Measurements from ENCODE around the gene NFRKB. TPM values are rescaled to one million over a fixed set of nuclear protein-coding genes. Genes with fewer than 3 reads are reported as not detected.
"Not testable (repeated sequence)": the region's sequence is repeated elsewhere in the genome, so short reads cannot be mapped to it uniquely, and the experiment has no call there.

NFRKB gene
- total and polyA plus RNA-seq, 4 donors, result 17.4 to 33.4 (median 26.9) TPM

DNA sequence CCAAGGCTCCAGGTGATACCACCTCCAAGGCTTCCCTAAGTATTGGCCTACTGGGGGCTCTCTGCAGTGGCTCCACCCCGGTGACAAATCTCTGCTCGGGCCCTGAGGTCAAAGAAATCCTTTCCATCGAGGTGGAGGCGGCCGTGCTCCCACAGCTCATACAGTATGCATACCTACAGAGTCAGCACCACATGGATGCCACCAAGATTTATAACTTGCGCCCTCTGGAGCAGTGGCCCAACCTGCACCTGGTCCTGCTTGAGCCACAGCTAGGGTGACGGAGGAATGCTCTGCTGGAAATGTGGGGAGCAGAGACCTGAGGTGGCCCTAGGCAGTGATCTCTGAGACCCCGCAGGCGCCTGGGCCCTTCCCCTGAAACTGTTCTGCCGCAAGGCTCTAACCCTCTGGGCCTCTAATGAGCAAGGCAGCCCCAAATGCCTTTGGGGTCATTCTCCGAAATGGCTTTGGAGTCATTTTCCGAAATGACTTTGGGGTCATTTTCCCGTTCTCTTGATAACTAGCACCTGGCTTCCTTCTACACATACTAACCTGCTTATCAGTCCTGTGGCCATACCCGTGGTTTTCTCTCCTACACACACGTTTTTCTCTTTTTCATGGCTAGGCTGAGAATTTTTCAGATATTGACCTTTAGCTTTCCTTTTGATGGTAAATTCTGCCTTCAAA, 45.8 kb downstream of the NFRKB start:
- Histone ChIP-seq H3K36me3 (ENCODE audit: control insufficient read depth, insufficient read depth, low read length) (no peaks in the 10 kb centered on the region), H3K9me3 (ENCODE audit: control insufficient read depth, insufficient read depth, low read length) (no peaks in the 10 kb centered on the region), H3K27me3 (ENCODE audit: control insufficient read depth, insufficient read depth, low read length) (no peaks in the 10 kb centered on the region), H3K27ac (ENCODE audit: low read depth, low read length) (no peak overlapping the region), H3K4me3 (ENCODE audit: low read depth, low read length) (no peak overlapping the region), H3K4me1 (ENCODE audit: control insufficient read depth, insufficient read depth, low read length) (peaks cover 3% of the 10 kb centered on the region)
- no peak for DNase-seq (ENCODE audit: low read depth in 4 of 6, low spot score in 6 of 6)
- WGBS (ENCODE audit: insufficient coverage), result 92% methylated on average over 15 of the region's 15 CpGs

DNA sequence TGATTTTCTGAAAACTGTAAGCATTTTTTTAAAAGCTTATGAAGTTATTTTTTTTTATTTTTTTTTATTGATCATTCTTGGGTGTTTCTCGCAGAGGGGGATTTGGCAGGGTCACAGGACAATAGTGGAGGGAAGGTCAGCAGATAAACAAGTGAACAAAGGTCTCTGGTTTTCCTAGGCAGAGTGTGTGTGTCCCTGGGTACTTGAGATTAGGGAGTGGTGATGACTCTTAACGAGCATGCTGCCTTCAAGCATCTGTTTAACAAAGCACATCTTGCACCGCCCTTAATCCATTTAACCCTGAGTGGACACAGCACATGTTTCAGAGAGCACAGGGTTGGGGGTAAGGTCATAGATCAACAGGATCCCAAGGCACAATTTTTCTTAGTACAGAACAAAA, 48.0 kb downstream of the NFRKB start:
- H3K9me3 ChIP-seq (ENCODE audit: control insufficient read depth, insufficient read depth, low read length); H3K4me1 ChIP-seq (ENCODE audit: control insufficient read depth, insufficient read depth, low read length); H3K27me3 ChIP-seq (ENCODE audit: control insufficient read depth, insufficient read depth, low read length); H3K27ac ChIP-seq (ENCODE audit: low read depth, low read length); DNase-seq (ENCODE audit: low read depth in 4 of 6, low spot score in 6 of 6); H3K4me3 ChIP-seq (ENCODE audit: low read depth, low read length); H3K36me3 ChIP-seq (ENCODE audit: control insufficient read depth, insufficient read depth, low read length): not testable (repeated sequence)
- WGBS (ENCODE audit: insufficient coverage), result no CpG with 5 or more reads among the region's 3 CpGs

DNA sequence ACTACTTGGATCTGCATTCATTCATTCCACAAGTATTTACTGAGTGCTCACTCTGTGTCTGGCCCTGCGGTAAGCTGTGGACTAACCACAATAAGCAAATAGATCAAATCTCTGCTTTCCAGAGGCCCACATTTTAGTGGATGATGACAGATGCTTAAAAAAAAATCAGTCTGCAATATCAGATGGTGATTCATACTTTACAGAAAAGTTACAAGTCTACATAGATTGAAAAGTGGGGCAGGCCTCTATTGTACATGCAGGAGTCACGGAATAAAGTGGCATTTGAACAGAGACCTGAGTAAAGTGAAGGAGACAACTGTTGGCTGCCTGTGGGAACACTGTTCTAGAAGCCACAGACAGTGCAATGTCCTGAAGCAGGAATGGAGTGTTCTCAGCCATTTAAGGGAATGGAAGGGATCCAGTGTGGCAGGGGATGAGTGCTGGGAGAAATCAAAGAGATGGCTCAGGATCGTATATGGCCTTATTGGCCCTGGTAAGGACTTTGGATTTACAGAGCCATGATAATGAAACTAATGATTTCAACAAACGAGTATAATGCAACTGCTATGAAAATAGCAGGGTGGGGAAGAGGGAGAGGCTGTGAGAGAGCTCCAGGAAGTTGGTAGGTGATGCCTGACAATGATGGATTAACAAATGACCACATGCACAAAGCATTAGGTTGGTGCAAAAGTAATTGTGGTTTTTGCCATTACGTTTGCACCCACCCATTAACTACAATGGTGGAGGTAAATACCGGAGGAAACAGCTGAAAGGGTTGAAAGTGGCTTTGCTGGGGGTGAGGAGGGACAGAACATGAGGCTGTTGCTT, 48.7 kb downstream of the NFRKB start:
- Histone ChIP-seq H3K4me1 (ENCODE audit: control insufficient read depth, insufficient read depth, low read length) (no peaks in the 10 kb centered on the region), H3K27ac (ENCODE audit: low read depth, low read length) (no peak overlapping the region), H3K36me3 (ENCODE audit: control insufficient read depth, insufficient read depth, low read length) (no peaks in the 10 kb centered on the region), H3K27me3 (ENCODE audit: control insufficient read depth, insufficient read depth, low read length) (no peaks in the 10 kb centered on the region), H3K9me3 (ENCODE audit: control insufficient read depth, insufficient read depth, low read length) (no peaks in the 10 kb centered on the region), H3K4me3 (ENCODE audit: low read depth, low read length) (no peak overlapping the region)
- DNase-seq (ENCODE audit: low read depth in 4 of 6, low spot score in 6 of 6), result no peak
- WGBS (ENCODE audit: insufficient coverage), result 93% methylated on average over 3 of the region's 6 CpGs

Other genes with a start within 250 kb of the NFRKB start
- 1 to 10 TPM; 3.2 to 6.3 TPM for gene TMEM45B, start 79.7 kb downstream of the NFRKB start, total RNA-seq
- gene TMEM45B, start 79.7 kb downstream of the NFRKB start, polyA plus RNA-seq (ENCODE audit: insufficient read length in 2 of 2), result 1 to 10 TPM; 1.7 to 2.3 TPM
- 1 to 10 TPM; 6.8 to 6.9 TPM for gene PRDM10, start 107.3 kb upstream of the NFRKB start, total RNA-seq
- gene PRDM10, start 107.3 kb upstream of the NFRKB start, polyA plus RNA-seq (ENCODE audit: insufficient read length in 2 of 2), result 10 to 100 TPM; 10.0 to 10.8 TPM
- gene APLP2, start 174.3 kb upstream of the NFRKB start, total RNA-seq, result 100 to 1,000 TPM; 440 to 457 TPM
- gene APLP2, start 174.3 kb upstream of the NFRKB start, polyA plus RNA-seq (ENCODE audit: insufficient read length in 2 of 2), result 100 to 1,000 TPM; 468 to 479 TPM

All from spinal cord (tissue), 10 donors.